Cerebellar nuclear complex (tissue), 1 donor: ENCODE data around the gene CEPT1.
"Not testable (repeated sequence)": the region's sequence is repeated elsewhere in the genome, so short reads cannot be mapped to it uniquely, and the experiment has no call there.

Experiments
- DNase-seq, 2 experiments: peaks; one replicate each; lab custom pipeline; 2025; lab: John Stamatoyannopoulos, UW

Gene CEPT1

GRCh38 chr1:111139956-111140679 is at the start of gene CEPT1, which contains the start of gene DRAM2:
CEPT1 (plus strand) TSS chr1:111140223; CDS start chr1:111147715, 7,492 bp downstream.
DRAM2 (minus strand) TSS chr1:111140093; CDS start chr1:111131554, 8,539 bp downstream.
- peak in 1 of 2 experiments; percentile 65 for DNase-seq

- DNase-seq = not testable (repeated sequence)
These were observed 44.6 kb upstream of the CEPT1 start for GRCh38 chr1:111095421-111095820.

GRCh38 chr1:111097356-111098099 is 42.5 kb upstream of the CEPT1 start:
- DNase-seq = no peak

GRCh38 chr1:111099289-111099688 is 40.7 kb upstream of the CEPT1 start:
- DNase-seq = no peak

- no peak for DNase-seq
These were observed 38.0 kb upstream of the CEPT1 start for GRCh38 chr1:111101854-111102642.

GRCh38 chr1:111104981-111105380 is 35.0 kb upstream of the CEPT1 start:
- DNase-seq = no peak

GRCh38 chr1:111110197-111110899 is 29.7 kb upstream of the CEPT1 start:
- no peak for DNase-seq

- DNase-seq = no peak
These were observed 23.5 kb upstream of the CEPT1 start for GRCh38 chr1:111116496-111116895.

GRCh38 chr1:111126354-111126753 is 13.7 kb upstream of the CEPT1 start:
- no peak for DNase-seq

- no peak for DNase-seq
These were observed 11.9 kb upstream of the CEPT1 start for GRCh38 chr1:111127923-111128643.

GRCh38 chr1:111129376-111129775 is 10.6 kb upstream of the CEPT1 start:
- DNase-seq = no peak

- DNase-seq = no peak
These were observed 8.3 kb upstream of the CEPT1 start for GRCh38 chr1:111131693-111132092.

GRCh38 chr1:111133866-111134265 is 6.2 kb upstream of the CEPT1 start:
- DNase-seq = no peak

- DNase-seq = peak in 1 of 2 experiments; percentile 46
These were observed 583 bp upstream of the CEPT1 start for GRCh38 chr1:111139324-111139955.

GRCh38 chr1:111140680-111140967 is 601 bp downstream of the CEPT1 start:
- no peak for DNase-seq

- no peak for DNase-seq
These were observed 1.5 kb downstream of the CEPT1 start for GRCh38 chr1:111141245-111142220.

GRCh38 chr1:111142356-111142975 is 2.4 kb downstream of the CEPT1 start:
- DNase-seq = no peak

- no peak for DNase-seq
These were observed 5.5 kb downstream of the CEPT1 start for GRCh38 chr1:111145542-111145941.
